ENCODE measurements around the gene INTS11.

The INTS11 gene

GRCh38 chr1:1361233-1361981 lies 36.9 kb upstream of the INTS11 start:
- no peak overlapping the region for H3K4me3 ChIP-seq (ENCODE audit: low read depth, low read length)
- no peak for DNase-seq (ENCODE audit: low read depth)
- TF ChIP-seq, protein P1, sequence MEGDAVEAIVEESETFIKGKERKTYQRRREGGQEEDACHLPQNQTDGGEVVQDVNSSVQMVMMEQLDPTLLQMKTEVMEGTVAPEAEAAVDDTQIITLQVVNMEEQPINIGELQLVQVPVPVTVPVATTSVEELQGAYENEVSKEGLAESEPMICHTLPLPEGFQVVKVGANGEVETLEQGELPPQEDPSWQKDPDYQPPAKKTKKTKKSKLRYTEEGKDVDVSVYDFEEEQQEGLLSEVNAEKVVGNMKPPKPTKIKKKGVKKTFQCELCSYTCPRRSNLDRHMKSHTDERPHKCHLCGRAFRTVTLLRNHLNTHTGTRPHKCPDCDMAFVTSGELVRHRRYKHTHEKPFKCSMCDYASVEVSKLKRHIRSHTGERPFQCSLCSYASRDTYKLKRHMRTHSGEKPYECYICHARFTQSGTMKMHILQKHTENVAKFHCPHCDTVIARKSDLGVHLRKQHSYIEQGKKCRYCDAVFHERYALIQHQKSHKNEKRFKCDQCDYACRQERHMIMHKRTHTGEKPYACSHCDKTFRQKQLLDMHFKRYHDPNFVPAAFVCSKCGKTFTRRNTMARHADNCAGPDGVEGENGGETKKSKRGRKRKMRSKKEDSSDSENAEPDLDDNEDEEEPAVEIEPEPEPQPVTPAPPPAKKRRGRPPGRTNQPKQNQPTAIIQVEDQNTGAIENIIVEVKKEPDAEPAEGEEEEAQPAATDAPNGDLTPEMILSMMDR (IDR thresholded peaks at IDR 0.05; ENCODE audit: control insufficient read depth, extremely low read depth, insufficient read depth), result no peak

DNA sequence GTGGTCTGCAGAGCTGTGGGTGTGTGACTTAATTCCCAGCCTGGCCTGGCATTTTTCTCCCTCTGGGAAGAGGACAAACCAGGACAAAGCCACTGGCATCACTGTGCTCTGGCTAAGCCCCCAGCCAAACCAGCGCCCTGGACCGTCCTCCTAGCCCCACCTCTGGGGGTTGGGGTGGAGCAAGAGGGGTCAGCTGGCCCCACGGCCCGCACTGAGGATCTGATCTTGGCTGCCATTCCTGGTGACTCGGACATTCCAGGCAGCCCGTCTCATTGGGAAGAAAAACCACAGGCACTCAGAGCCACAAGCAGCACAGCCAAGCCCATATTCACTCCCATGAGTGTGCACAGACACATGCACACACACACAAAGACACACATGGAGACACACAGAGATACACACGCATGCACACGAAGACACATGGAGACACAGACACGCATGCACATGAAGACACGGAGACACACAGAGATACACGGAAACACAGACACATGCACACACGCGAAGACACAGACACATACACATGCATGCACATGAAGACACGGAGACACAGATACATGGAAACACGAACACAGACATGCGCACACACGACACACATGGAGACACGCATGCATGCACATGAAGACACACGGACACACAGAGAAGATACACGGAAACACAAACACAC lies 36.2 kb upstream of the INTS11 start:
- no peak overlapping the region for H3K4me3 ChIP-seq (ENCODE audit: low read depth, low read length)
- TF ChIP-seq, protein P1 (IDR thresholded peaks at IDR 0.05; ENCODE audit: control insufficient read depth, extremely low read depth, insufficient read depth), result no peak
- no peak for DNase-seq (ENCODE audit: low read depth)

DNA sequence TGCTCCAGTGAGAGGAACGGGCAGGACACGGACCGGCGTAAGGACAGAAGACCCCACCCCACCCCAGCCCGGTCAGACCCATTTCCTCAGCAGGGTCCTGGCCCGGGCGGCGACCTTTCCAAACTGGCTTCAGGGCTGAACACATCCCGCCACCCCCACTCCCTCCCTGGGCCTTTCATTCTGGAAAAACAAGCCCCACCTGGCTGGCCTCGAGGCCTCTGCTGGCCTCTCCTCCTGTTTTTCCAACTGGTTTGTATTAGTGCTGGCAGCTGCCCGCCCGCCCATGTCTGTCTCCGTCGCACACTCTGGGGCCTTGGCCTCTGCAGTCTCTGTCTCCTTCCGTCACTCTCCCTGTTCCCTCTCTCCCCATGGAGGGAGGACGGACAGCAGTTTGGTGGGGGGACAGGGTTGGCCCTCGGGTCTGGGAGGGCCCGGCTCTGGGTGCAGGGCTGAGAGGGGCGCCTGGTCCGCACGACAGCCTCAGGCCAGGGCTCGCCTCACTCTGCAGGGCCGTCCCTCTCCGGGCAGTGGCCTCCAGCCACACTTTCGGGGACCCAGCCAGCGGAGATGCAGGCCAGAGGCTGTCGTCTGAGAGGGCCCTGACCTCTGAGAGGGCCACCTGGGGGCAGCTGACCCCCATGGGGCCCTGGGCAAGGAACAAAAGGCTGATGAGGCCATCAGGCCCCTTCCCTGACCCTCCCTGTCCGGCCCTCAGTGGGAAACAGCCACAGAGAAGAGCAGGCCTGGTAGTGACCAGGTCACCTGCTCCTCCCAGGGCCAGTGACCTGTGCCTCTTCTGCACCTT lies 35.4 kb upstream of the INTS11 start:
- H3K4me3 ChIP-seq (ENCODE audit: low read depth, low read length), result no peak overlapping the region
- no peak for DNase-seq (ENCODE audit: low read depth)
- TF ChIP-seq, protein P1 (IDR thresholded peaks at IDR 0.05; ENCODE audit: control insufficient read depth, extremely low read depth, insufficient read depth), result no peak

DNA sequence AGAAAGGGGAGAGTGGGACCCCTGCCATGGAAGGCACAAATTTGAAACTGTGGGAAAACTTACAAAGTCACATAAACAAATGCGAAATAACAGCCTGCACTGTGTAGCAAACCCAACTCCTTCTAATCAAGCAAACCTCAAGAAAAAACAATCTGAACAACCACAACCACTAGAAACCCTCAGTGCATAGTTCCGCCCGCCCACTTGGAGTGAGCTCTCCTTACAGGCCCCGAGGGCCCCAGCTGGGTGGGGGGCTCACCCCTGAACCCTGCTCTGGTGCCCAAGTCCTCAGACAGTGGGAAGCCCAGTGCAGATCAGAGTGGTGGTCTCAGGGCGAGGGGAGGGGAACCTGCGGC lies 34.8 kb upstream of the INTS11 start:
- TF ChIP-seq, protein P1 (IDR thresholded peaks at IDR 0.05; ENCODE audit: control insufficient read depth, extremely low read depth, insufficient read depth), result no peak
- H3K4me3 ChIP-seq (ENCODE audit: low read depth, low read length), result no peak overlapping the region
- DNase-seq (ENCODE audit: low read depth), result no peak

- DNase-seq (ENCODE audit: low read depth), result no peak
- no peak within 1 kb of the TSS for H3K4me3 ChIP-seq (ENCODE audit: low read depth, low read length)
- TF ChIP-seq, protein P1 (IDR thresholded peaks at IDR 0.05; ENCODE audit: control insufficient read depth, extremely low read depth, insufficient read depth), result no peak
Measured at GRCh38 chr1:1358433-1359271, 34.2 kb upstream of the INTS11 start, which contains the start of gene MXRA8. TSS of gene MXRA8 (minus strand) at chr1:1358555. CDS start at chr1:1358504, 51 bp downstream.

GRCh38 chr1:1357871-1358432 lies 33.5 kb upstream of the INTS11 start:
- no peak overlapping the region for H3K4me3 ChIP-seq (ENCODE audit: low read depth, low read length)
- DNase-seq (ENCODE audit: low read depth), result no peak
- TF ChIP-seq, protein P1 (IDR thresholded peaks at IDR 0.05; ENCODE audit: control insufficient read depth, extremely low read depth, insufficient read depth), result no peak

Measured in LNCaP clone FGC (cell line).